HG02938 (cell line): ENCODE results near the gene FAH.
"Not testable (repeated sequence)": the region's sequence is repeated elsewhere in the genome, so short reads cannot be mapped to it uniquely, and the experiment has no call there.

Experiments used
- ATAC-seq: cut with Tn5 transposase; IDR thresholded peaks from one replicate; pipeline ENCODE4 v1.9.1; 2021; ENCODE audit warnings: mild to moderate bottlenecking, moderate library complexity; ENCODE audit not compliant: unreplicated experiment

FAH gene

DNA sequence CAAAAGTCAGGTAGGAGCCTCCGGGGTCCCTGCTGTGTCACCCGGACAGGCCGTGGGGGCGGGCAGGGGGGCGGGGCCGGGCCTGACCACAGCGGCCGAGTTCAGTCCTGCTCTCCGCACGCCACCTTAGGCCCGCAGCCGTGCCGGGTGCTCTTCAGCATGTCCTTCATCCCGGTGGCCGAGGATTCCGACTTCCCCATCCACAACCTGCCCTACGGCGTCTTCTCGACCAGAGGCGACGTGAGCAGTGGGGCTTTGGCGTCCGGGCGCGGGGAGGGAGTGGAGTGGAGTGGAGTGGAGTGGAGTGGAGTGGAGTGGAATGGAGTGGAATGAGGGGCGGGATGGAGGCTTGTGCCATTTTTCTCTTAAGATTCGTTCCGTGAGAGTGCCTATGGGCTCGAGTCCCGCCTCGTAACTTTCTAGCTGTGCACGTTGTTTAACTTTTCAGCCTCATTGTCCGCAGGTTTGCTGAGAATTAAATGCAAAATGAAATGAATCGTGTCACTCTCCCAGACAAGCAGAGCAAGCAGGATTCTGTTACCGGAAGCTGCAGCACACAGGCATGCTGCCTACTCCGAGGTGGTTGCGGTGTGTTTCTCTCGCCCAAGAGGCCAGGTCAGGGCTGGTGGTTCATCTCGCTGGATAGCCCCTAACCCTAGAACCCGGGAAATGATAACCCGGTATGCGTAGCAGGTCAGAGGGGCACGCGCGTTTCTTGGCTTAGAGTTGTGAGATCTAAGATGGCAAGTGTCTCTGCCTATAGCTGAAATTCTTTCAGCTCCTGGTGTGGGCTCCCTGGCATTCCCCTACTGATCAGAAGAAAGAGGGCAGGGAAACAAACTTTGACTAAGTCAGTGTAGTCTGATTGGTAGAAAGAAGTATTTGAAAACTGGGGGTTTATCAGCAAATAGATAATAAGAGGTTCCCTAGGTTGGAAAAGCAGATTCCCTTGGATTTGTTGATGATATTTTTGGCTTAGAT is at the start of gene FAH:
TSS of gene FAH (plus strand) at position 104 of the 981 bp plus-strand sequence. CDS start at position 160, 56 bp downstream.
- ATAC-seq: peak; percentile 48

DNA sequence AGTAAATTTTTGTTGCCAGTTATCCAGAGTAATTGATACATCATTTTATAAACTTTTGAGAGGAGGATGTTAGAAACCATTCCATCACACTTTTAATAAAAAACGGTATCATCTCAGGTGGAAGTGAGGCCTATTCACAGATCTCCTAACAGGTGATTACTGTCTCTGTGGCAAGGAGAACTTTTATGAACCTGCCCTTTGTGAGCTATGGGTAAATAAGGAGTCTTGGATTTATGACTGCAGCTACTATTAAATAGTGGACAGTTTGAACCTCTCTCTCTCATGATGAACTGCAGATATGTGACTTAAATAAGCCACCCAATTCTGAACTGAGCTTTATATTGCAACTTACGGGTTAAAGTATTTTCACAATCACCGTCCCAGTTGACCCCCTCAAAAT is 47.6 kb upstream of the FAH start:
- ATAC-seq: no peak

DNA sequence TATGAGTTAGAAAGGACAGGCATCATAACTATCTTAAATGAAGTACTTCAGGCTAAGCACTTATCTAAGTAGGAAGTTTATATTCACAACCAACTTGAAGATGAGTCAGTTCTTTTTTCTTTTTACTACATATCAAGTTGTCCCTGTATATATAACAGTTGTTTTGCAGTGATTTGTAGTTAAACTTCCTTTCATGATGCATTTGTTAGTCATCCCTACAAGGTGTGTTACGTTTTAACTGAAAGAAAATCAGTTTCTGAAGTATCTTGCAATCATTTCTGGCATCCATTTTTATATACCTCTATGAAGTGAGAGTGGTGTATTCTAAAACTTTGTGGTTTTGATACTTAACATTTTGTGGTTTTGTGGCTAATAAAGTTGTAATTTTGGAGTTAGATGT is 47.2 kb upstream of the FAH start:
- ATAC-seq: no peak

DNA sequence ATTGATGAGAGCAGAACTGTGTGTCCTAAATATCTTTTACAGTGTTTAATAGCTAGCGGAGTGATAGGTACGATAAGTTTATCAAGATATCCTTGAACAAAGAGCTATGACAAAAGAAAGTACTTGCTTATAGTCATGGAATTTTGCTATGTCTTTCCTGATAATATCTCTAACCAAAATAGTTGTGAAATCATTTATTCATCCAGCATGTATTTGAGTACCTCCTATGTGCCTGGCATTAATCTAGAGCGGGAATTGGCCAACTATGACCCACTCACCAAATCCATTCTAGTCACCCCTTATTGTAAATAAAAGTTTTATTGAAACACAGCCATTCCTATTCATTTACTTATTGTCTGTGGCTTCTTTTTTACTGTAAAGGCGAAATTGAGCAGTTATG is 46.7 kb upstream of the FAH start:
- no peak for ATAC-seq

DNA sequence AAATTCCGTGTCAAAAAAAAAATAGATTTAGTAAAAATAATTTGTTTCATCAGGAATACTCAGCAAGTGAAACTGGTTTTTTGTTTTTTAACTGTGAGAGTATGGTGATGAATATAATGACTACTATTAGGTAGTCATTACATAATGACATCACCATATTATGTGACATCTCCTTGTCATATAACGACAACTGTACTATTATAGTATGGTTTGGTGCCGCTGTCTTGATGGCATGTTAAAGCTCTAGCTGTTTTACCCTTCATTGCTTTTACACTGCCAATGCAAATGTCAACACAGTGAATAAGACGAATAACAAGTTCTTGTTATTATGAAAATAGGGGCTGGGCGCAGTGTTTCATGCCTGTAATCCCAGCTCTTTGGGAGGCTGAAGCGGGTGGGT is 45.6 kb upstream of the FAH start:
- ATAC-seq: no peak

DNA sequence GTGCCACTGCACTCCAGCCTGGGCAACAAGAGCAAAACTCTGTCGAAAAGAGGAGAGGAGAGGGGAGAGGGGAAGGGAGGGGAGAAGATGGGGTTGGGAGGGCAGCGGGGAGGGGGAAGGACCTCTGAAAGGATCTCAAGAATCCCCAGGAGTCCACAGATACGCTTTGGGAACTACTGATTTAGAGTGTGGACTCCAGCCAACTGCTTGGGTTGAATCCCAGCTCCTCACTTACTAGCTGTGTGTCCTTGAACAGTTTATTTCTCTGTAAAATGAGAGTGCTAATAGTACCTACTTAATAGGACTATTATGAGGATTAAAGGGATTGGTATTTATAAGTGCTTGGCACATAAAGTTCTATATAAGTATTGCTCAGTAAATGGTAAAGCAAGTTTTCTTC is 45.0 kb upstream of the FAH start:
- ATAC-seq: no peak

DNA sequence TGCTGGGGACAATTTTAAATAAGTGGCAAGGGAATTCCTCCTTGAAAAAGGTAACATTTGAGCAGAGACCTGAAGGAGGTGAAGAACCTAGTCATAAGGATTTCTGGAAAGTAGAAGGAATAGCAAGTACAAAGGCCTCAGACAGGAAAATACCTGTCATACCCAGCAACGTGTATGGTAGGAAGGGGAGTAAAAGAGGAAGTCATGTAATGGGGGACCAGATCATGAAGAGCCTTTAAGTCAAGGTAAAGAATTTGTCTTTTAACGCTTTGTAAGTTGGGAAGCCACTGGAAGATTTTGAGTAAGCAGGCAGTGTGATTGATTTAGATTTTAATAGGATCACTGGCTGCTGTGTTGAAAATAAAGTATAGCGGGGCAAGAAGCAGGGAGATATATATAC is 43.4 kb upstream of the FAH start:
- no peak for ATAC-seq

DNA sequence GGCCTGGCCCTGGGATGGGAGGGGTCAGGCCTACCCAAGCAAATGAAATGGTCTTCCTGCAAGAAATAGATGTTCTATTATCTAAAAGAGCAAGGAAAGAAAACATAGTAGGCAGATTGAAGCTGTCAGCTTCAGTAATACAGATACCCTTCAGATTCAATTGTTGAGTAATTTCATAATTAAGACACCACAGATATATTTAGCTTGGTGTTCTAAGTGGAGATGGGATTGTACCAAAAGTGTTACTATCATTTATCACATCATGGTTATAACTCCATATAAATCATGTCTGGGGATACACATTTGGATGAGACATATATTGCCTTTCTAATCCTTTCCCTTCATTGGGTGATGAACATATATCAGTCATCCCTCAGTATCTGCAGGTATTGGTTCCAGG is 41.9 kb upstream of the FAH start:
- no peak for ATAC-seq

DNA sequence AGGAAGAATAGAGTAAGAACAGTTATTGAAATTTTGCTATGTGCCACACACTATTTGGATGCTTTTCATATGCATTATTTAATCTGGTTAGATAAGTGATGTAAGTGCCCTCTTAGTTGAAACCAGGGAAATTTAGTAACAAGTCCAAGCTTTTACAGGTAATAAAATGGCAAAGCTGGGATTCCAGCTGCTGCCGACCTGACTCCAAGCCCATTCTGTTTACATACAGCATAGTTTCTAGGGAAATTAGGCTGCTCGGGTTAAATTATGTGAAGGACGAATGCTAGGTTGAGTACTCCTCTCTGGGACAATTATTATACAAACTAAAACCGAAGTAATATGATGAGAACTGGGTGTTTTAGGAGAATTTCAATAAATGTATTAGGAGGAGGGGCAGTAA is 38.7 kb upstream of the FAH start:
- no peak for ATAC-seq

DNA sequence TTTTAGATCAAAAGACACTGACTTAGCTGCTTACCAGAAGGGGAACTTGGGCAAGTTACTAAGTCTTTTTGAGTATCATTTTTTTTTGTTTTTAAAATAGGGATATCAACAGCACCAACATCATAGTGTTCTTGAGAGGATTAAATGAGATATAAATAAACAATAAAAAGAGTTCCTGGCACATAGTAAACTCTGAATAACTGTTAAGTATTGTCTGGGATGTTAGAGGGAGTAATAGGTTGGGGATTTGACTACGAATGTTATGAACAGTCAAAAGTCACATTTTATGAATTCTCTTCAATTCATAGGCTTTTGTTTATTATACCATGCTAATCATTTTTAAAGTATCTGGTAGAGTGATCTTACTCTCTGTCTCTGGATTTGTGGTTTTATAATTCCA is 37.8 kb upstream of the FAH start:
- no peak for ATAC-seq

DNA sequence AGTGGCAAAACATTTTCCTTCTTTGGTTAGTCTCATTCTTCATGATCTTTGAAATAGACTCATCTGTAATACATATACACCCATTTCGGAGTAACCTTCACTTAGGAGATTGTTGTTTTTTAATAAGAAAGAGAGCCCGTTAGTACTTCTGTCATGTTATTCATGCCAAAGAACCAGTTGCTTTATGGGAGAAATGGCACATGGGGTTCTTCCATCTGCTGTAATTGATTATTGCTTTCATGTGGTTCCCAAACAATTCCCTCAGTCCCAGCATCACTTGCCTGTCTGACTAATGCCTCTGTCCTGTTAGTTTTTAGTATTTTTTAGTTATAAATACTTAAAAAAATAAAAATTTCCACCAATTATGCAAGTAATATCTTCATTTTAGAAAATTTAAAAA is 33.8 kb upstream of the FAH start:
- no peak for ATAC-seq

DNA sequence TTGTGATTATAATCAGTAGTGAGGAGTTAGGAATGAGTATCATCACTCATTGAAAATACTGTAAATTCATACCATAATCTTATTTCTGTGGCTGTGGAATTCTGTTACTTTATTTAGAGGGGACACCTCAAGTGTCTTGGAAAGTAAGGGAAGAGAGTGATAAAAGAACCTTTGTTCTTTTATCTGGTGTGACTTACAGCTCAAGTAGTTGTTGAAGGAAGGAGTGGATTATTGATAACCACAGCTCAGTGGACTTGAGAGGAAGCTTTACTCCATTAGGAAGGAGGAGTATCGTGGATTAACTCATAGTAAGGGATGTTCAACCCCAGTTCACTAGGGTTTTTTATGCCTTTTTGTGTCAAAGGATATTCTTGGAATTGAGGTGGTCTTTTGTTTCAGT is 32.2 kb upstream of the FAH start:
- no peak for ATAC-seq

DNA sequence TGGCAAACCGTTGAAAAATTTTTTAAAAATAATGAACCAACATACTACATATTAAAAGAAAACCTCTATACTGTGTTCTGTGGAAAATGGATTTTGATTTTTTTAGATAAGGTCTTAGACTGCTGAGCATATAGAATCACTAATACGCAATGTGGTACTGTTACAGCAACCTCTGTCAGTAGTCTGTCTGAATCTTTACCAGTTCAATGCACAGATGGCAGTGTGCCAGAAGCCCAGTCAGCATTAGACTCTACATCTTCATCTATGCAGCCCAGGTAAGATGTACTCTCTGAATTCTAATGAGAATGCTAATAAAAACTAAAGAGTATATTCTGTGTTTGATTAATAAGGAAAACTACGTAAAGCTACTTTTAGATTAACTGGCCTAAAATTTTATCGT is 31.3 kb upstream of the FAH start:
- no peak for ATAC-seq

DNA sequence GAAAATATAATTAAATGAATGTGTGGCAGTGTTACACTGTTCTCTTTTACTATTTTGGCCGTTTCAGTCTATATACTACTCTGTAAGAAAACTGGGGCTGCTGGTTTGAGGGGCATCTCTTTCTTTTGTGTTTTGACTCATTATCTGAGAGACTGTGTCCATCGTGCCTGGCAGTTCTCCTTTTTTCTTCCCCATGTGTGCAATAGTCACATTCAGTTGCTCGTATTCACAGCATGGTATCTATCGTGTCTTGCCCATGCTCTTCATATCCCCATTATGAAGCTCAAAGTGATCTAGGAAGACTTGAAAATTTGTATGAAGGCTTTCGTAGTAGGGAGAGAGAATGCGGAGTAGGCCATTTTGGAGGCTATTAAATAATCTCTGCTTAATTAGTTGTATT is 29.8 kb upstream of the FAH start:
- ATAC-seq: no peak

DNA sequence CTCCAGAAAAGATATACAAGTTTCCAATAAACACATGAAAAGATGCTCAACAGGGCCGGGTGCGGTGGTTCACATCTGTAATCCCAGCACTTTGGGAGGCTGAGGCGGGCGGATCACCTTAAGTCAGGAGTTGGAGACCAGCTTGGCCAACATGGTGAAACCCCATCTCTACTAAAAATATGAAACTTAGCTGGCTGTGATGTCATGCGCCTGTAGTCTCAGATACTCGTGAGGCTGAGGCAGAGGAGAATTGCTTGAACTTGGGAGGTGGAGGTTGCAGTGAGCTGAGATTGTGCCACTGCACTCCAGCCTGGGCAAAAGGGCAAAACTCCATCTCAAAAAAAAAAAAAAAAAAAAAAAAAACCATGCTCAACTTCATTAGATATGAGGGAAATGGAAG is 25.5 kb upstream of the FAH start:
- not testable (repeated sequence) for ATAC-seq

DNA sequence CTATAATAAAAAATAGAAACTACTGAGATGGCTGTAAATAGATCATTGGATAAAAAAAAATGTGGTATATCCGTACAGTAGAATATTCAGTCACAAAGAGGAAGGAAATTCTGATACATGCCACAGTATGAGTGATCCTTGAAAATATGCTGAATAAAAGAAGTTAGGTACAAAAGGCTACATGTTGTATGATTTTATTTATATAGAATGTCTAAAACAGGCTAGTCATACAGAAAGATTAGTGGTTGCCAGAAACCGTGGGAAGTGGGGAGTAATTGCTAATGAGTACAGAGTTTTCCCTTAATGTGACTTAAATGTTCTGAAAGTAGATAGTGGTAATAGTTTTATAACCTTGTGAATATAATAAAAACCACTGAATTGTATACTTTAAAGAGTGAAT is 24.9 kb upstream of the FAH start:
- ATAC-seq: no peak

DNA sequence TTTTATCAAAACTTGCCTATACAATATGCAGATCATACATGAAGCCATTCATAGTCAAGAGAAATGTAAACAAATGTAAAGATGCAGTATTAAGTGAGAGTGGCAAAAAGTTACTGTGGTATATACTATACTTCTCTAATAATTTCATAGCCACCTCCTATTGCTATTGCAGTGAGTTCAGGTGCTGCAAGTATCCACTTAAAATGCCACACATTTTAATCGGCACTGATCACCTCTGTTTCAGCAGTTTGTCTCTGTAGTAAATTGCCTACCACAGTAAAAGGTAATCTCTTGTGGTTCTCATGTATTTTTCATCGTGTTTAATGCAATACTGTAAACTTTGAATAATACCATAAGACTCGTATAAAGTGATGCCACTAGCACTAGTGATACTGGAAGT is 20.4 kb upstream of the FAH start:
- ATAC-seq: no peak

DNA sequence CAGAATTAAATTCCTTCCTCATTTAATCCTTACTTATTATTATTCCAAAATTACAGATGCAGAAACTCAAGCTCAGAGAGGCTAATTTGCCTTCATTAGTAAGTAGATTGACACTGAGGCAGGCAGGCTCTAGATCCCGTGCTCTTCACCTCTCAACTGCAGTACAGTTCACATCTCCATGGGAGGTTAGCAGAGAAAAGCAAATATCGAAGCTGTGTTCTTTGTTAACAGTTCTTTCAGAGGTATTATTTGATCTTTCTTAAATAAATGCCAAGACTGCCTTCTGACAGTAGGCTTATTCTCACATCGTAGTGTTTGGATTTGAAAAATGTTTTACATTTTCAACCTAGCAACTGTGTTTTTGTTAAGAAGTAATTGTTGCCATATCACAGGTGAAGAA is 15.9 kb upstream of the FAH start:
- no peak for ATAC-seq

DNA sequence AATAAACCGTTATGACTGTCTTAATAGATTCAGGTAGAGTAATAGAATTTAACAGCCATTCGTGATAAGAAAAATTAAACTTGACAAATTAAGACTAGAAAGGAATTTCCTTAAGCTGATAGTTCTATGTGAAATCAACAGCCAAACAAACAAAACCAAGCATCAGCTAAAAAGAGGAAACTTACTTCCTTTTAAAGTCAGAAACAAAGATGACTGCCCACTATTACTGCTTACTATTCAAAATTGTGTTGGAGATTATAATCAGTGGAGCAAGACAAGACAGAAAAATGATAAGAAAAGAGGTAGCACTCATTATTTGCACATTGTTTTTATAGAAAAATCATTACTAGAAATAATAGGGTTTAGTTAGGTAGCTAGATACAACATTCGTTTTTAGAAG is 13.8 kb upstream of the FAH start:
- ATAC-seq: no peak

DNA sequence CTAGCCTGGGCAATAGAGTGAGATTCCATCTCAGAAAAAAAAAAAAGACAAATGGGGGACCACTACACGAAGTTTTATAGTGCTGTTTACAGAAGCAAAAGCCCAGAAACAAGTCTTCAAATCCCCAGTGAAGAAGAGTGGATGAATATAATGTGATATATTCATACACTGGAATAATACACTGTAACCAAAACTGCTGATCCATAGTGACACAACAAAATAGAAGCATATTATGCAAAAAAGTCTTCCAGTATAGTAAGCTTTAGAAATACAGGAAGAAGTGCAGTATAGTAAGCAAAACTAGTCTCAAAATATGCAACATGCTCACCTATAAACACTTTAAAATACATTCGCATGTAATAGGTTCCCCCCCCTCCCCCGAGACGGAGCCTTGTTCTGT is 11.9 kb upstream of the FAH start:
- no peak for ATAC-seq

DNA sequence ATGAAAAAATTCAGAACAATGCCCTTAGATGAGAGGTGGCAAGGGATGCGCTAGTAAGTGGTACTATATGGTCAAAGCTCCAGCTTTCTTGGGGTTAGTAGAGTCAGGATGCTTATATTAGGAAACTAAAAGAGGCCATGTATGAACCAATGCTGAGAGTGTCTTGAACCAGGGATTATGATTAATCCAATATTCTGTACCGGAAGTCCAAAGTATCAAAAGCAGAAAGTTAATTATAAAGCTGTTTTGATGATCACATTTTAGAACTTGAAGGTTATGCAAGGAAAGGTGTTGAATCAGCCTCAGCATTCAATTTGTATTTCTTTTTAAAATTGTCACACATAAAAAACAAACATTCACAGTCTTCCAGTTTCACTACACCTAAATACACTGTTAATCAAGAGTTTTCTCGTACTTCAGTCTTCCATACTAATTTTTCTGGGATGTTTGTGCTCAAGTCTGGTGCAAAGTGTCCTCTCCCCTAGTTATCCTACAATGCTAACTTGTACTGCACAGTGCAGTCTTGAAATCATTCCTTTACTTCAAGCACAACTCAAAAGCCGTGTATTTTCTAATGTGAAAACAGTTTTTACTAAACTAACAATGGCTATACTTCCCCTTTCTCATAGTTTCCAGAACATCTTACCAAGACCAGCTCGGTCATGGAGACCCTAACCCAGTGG is 10.7 kb upstream of the FAH start:
- no peak for ATAC-seq

DNA sequence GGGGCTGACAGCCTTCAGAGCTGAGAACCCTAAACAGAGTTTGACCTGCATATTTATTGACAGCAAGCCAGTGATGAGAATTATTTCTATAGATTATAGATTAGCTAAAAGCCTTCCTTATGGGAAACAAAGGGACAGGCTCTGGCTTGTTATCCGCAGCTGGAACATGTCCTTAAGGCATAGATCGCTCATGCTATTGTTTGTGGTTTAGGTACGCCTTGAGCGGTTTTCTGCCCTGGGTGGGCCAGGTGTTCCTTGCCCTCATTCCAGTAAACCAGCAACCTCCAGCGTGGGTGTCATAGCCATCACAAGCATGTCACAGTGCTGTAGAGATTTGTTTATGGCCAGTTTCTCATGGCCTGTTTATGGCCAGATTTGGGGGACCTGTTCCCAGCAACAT is 10.2 kb upstream of the FAH start:
- no peak for ATAC-seq
